Stimulated activated CD4-positive, alpha-beta T cell treated with anti-CD3 and anti-CD28 coated beads, Interleukin-12 subunit alpha, Interleukin-12 subunit beta, amount 100 ng/mL, for 4 hours (primary cell): ENCODE results near the gene COLEC11.
A peak's percentile ranks its signal among the peaks of the same experiment; 100 is the strongest.
"Not testable (repeated sequence)": the region's sequence is repeated elsewhere in the genome, so short reads cannot be mapped to it uniquely, and the experiment has no call there.

Source experiments
- DNase-seq: peaks from one replicate; pipeline ENCODE4 v3.0.0-alpha.2; 2020

COLEC11 gene

GRCh38 chr2:3594493-3595281 is at the start of gene COLEC11:
Gene COLEC11 (plus strand): TSS chr2:3595112. CDS start chr2:3604341, 9,229 bp downstream.
- no peak for DNase-seq

- DNase-seq, result no peak
Observed at GRCh38 chr2:3545788-3546478, 49.0 kb upstream of the COLEC11 start.

DNA sequence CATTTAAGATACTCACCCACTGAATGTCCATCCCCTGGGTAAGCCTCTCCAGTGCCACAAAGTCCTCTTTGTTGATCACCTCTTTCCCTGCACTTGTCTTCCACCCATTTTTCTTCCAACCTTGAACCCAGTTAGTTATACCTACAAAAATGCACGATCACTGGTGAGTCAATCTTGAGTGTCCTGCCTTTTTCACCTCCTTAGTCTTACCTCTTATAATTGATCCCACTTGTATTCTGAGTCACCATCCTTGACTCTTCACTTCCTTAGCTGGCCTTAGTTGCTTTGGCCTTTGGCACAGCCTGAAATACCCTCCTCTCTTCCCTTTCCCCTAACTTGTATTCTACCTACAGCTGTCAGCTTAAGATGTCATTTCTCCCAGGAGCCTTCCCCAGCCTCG is 47.0 kb upstream of the COLEC11 start:
- no peak for DNase-seq

DNA sequence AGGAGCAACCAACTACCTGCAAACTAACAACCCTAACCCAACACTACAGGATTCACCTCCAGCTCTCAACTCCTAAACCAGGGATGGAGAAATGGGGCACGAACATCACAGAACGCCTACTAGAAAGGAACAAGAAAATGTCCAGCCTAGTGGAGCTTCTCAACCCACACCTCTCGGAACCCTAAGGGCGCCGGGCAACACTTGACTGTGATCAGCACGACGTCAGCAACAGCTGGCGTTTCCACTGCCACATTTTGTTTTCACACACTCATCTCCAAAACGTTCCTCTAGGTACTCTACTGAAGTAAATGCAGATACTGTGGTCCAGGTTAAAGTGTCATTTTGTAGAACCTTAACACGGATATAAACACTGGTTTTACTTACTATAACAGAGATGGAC is 41.0 kb upstream of the COLEC11 start:
- no peak for DNase-seq

GRCh38 chr2:3557639-3558204 is 37.2 kb upstream of the COLEC11 start:
- no peak for DNase-seq

- DNase-seq, result peak; percentile 99
Observed at GRCh38 chr2:3558205-3559014, 36.5 kb upstream of the COLEC11 start, which contains the start of gene RNASEH1. Gene RNASEH1 (minus strand): TSS chr2:3558333. CDS start chr2:3558260, 73 bp downstream.

GRCh38 chr2:3563521-3563976 is 31.4 kb upstream of the COLEC11 start:
- DNase-seq, result no peak

DNA sequence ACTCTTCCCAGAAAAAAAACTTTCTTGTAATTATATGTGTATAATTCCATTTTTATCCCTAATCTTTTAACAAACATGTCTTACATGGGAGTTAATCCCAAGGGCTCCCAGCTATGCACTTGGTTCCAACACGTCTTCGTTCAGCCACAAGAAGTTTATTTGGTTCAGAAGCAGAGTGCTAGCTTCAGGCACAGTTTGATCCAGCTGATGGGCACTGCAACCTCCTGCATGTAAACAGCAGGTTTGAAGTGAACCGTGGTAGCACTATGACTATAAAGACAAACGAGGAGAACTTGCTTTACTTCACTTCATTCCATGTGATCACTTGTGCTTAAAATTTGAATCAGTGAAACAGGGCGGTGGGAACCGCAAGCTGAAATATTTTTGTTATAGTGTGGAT is 29.8 kb upstream of the COLEC11 start:
- DNase-seq, result no peak

- DNase-seq, result no peak
Observed at GRCh38 chr2:3566806-3567205, 28.1 kb upstream of the COLEC11 start.

DNA sequence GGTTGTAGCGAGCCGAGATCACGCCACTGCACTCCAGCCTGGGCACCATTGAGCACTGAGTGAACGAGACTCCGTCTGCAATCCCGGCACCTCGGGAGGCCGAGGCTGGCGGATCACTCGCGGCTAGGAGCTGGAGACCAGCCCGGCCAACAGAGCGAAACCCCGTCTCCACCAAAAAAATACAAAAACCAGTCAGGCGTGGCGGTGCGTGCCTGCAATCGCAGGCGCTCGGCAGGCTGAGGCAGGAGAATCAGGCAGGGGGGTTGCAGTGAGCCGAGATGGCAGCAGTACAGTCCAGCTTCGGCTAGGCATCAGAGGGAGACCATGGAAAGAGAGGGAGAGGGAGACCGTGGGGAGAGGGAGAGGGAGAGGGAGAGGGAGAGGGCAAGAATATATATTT is 25.3 kb upstream of the COLEC11 start:
- not testable (repeated sequence) for DNase-seq

DNA sequence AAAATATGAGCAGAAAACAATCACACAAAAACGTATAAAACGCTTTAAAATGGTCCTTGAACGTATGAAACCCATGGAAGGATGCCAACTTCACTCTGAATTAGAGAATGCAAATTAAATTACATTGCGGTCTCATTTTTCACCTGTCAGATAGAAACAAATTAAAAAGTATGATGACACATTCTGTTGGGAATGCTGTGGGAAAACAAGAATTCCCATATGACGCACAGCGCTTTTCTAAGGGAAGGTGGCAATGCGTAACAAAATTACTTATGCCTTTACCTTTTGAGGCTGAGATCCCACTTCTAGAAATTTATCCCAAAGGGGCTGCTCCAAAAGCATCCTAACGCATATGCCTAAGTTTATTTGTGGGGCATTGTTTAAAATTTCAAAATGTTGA is 23.6 kb upstream of the COLEC11 start:
- DNase-seq, result no peak

DNA sequence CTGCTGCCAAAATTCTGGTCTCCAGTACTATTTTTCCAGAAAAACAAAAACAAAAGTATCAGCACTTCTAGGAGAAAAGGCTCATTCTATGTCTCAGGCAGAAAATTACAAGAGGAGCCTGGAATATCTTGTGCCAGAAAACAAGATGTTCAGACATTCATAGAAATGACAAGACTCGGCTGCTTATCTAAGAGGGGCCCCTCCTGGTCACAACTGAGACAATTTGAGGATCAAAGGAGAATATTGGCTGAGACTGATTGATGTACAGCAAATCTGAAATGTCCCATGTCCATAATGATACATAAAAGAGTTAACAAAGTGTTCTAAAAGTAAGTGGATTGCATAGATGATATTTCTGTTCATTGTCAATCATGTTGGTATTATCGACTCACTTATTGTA is 22.3 kb upstream of the COLEC11 start:
- no peak for DNase-seq

- DNase-seq, result no peak
Observed at GRCh38 chr2:3574155-3574554, 20.8 kb upstream of the COLEC11 start.

- DNase-seq, result peak; percentile 34
Observed at GRCh38 chr2:3575534-3576262, 19.2 kb upstream of the COLEC11 start.

- not testable (repeated sequence) for DNase-seq
Observed at GRCh38 chr2:3576263-3576630, 18.7 kb upstream of the COLEC11 start.

DNA sequence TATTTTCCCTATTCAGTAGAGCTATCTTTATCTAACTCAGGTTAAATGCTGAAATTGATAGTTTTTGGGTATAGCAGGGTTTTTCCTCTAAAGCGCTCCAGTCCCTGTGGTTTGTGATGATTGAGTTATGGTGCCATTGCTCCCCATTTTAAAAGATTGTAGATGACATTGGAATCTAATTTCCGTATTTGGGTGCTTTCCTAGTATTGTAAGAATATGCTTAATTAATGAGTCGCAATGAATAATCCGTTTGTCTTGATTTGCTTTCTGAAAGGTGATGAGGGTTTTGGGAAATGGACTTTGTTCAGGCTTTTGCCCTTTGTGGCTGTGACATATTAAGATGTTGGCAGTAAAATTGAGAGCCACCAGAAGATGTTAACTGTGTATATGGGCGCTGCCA is 15.9 kb upstream of the COLEC11 start:
- DNase-seq, result no peak

DNA sequence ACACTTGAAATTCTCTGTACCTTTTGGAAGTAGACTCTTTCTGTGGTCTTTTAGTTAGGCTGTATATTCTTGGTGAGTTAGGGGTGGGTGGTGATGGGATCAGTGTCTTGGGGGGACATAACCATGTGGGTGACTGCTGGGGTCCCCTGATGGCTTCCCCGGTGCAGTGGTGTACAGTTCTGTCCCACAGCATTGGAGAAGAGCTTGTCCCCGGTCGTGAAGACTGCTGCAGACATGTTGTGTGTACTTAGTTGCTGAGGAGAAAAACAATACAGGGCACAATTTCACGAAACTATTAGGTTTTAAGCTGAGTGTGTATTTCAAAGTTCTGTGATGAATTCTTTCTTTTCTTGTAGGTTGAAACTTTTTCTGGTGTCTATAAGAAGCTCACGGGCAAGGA is 14.5 kb upstream of the COLEC11 start:
- no peak for DNase-seq

GRCh38 chr2:3581367-3582262 is 13.3 kb upstream of the COLEC11 start:
- DNase-seq, result no peak

GRCh38 chr2:3584076-3584475 is 10.8 kb upstream of the COLEC11 start:
- DNase-seq, result no peak

GRCh38 chr2:3584608-3585260 is 10.2 kb upstream of the COLEC11 start:
- no peak for DNase-seq
